NCI-H2196 treated with DMSO at 0.1 percent for 48 hours (cell line): Measurements from ENCODE around the gene IGFALS.

Experiments
- DNase-seq: peaks from one replicate; lab custom pipeline; 2025; ENCODE audit not compliant: unreplicated experiment; lab: John Stamatoyannopoulos, UW

The IGFALS gene

DNA sequence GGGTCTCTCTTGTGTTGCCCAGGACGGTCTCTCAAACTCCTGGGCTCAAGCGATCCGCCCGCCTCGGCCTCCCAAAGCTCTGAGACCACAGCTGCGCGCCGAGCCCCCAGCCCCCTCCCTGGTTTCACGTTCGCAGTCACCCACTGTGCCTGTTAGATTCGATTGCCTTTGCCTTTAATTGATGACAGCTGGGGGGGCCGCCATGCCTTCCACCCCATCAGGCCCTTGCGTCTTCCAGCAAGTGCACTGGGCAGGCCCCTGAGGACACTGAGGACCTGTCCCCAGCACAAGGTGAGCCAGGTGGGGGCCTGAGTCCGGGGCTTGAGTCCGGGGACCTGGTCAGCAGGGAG lies 3.3 kb downstream of the IGFALS start:
- no peak for DNase-seq

DNA sequence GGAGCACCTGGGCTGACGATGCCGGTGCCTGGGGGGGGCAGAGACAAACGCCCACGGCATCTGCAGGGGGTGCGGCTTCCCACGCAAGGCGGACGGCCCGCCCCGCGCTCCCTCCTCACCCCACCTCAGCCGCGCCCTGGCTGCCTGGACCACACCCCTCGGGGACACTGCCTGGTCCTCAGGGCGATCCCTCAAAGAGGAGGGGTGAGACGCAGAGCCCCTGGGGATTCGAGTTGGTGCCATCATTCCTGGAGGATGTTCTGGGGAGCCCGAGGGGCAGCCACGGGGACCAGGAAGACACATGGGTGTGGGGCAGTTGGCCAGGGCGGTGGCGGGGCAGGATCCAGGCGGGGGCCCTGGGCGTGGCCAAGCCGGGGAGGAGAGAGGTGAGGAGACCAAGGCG lies 3.9 kb downstream of the IGFALS start:
- DNase-seq: no peak

DNA sequence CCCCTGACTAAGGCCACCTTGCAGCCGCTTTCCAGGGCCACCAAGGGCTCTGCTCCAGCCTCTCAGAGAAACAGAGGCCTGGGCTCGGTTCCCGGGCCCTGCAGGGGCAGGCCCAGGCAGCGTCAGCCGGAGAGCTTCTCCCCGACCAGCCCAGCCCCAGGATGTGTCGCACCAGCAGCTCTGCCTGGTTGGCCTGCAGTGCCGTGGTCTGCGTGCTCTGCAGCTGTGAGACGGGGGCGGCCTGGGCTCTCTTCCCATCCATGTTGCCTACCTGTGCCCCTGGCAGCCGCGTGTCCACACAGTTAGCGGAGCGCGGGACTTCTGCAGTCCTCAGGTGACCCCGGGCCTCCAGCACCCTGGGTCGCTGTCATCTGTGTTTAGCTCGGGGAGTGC lies 4.8 kb downstream of the IGFALS start:
- DNase-seq: no peak

DNA sequence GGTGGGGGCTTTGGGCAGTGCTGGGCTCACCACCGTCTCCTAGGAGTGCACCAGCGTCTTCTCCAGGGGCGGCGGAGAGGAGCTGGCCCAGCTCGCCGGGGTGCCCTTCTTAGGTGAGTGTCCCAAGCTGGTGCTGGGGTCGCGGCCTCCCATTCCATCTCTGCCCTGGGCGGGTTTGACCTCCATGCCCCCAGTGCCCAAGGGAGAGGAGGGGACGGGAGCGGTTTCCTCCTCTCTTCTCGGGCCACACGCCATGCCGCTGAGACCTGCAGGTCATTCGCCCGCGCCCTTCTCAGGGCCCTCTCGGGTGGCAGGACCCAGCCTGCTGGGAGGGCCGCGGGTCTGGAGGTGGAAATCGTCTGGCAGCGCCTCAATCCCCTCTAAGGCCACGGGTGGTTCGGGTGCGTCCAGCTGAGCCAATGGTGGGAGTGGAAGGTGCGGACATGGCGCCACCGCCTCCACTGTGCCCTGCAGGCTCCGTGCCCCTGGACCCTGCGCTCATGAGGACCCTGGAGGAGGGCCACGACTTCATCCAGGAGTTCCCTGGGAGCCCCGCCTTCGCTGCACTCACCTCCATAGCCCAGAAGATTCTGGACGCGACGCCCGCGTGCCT lies 5.3 kb downstream of the IGFALS start:
- no peak for DNase-seq

DNA sequence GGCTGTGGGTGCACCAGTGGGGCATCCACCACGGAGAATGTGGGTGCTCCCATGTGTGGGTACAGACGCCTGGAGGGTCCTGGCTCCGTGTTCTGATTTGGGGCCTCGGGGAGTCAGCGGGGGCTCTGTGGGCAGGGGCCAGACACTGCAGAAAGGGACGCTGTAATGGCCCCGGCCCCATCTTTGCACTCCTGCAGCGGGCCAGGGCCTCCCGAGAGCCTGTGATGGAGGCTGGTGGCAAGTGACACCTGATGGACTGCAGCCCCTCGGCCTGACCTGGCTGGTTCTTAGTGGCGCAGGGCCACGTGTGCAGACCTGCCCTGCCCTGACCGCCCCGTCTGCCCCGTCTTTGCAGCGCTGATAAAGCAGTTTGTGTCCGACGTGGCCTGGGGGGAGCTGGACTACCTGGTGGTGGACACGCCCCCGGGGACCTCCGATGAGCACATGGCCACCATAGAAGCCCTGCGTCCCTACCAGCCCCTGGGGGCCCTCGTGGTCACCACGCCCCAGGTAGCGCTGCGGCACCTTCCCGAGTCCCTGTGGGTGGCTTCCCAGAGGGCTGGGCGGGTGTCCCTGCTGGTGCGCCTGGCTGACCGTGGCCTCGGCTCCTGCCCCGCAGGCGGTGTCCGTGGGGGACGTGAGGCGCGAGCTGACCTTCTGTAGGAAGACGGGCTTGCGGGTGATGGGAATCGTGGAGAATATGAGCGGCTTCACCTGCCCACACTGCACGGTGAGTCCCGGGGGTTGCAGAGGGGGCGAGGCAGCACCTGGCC lies 6.0 kb downstream of the IGFALS start:
- DNase-seq: no peak

DNA sequence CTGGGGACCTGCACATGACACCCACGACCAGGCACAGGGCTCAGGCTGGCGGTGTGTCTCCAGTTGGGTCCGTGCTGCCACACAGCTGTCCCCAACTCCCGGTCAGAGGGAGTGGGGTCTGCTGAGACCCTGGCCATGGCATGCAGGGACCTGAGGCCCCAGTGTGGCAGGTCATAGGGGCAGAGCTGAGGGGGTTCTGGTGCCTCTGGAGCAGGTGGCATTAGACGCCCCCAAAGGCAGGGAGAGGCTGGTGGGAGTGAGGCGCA lies 6.5 kb downstream of the IGFALS start:
- no peak for DNase-seq

DNA sequence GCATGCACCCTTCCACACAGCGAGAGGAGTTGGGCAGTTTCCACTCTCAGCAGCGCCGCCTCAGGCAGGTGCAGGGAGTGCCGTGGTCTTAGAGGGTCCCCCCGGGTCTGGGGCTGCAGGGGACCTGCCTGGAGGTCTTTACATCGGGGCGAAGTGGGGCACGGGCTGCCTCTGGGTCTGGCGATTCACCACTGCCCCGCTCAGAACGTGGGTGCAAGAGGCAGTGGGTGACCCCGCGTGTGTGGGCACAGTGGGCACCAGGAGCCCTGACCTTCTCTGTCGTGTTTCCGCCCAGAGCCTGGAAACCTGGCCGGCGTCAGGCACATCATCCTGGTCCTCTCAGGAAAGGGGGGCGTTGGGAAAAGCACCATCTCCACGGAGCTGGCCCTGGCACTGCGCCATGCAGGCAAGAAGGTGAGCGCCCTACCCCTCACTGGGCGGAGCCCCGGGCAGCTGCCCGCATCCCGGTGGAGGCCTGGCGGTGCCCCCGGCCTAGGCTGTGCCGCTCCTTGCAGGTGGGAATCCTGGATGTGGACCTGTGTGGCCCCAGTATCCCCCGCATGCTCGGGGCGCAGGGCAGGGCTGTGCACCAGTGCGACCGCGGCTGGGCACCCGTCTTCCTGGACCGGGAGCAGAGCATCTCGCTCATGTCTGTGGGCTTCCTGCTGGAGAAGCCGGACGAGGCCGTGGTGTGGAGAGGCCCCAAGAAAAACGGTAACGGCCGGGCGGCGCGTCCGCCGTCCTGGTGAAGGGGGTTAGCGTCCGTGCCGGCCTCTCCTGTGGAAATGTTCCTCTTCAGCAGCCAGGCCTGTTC lies 7.1 kb downstream of the IGFALS start:
- DNase-seq: no peak

DNA sequence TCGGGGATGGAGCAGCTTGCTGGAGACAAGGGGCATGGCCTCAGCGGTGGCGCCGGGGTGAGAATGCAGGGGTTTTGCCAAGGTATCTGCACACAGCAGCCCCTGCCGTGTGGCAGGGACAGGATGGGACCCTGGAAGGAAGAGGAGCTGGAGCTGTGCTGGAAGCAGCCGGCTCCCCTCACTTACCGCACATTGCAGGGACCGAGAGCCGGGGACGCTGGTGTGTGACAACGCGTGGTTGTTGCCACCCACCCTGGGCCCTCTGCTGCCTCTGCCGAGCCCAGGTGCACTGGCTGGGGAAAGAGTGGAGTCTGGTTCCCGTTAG lies 7.7 kb downstream of the IGFALS start:
- no peak for DNase-seq

DNA sequence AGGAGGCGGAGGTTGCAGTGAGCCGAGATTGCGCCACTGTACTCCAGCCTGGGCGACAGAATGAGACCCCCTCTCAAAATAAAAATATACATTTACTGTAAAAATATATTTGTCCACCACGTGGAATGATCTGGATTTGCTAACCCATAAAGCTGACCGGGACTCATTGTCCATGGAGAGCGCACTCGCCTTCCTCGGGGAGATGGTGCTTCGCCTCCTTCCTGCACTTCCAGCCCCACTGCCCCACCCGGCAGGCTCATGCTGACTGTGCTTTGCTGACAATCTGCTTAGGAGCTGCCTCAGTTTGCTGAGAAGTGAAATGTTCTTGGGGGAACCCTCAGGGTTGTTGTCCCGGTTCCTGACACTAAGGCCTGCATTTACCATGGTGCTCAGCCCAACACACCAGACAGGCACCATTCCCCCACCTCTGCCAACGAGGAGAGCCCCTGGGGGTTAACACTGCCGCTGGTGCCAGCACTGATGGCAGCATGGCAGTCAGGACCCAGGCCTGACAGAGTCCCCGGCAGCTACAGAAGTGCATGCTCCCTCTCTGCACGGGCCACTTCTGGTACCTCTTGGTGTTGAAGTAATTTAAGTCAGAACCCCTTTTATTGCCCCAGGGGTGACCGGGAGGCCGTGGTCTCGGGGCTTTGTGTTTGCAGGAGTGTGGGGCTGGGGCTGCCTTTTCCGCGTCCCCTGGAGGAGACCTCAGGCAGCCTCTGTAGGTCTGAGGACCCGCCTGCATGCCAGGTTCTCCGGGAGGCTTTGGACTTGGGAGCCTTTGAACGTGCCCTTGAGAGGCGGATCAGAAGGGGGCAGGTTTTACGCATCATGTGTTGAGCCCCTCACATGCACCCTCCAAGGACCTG lies 8.3 kb downstream of the IGFALS start:
- DNase-seq: no peak

DNA sequence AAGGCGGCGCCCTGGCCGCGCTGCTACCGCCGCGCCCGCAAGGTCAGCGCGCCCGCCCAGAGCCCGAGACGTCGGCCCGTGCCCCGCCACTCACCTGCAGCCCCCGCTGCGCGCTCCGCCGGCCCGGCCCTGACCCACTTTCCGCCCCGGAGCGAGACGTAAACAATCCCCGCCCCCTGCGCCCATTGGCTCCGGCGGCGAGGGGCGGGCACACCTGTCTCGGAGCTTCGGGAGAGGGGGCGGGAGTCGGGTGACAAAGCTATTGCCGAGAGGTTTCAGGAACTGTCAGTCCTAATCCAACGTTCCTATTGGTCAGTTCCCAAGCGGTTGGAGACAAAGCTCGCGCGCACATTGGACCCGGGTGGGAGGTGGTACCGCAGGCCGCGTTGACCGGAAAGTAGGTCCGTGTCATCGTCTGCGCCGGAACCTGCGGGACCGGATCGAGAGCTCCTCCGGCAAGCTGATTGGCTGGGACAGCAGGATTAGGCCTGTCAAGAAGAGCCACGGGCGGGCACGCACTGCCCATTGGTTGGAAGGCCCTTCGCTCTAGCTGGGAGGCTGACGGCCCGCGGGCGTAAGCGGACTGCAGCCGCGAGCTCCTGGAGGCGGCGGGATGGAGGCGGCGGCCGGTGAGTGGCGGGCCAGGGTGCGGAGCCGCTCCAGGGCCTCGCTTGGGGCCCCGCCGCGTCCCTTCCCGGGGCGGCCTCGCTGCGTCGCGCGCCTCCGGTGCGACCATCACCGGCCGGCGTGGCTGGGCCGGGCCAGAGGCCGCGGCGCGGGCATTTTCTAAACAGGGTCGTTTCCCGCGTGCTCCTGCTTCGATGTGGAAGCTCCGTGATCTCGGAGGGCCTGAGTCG lies 10.9 kb downstream of the IGFALS start, which contains the start of the genes NUBP2 and SPSB3:
TSS of gene NUBP2 (plus strand) at position 553 of the 857 bp plus-strand sequence. CDS start at position 614, 61 bp downstream.
TSS of gene SPSB3 (minus strand) at position 164 of the 857 bp plus-strand sequence. CDS start 1,088 bp downstream, outside the sequence.
- peak; percentile 99 for DNase-seq

DNA sequence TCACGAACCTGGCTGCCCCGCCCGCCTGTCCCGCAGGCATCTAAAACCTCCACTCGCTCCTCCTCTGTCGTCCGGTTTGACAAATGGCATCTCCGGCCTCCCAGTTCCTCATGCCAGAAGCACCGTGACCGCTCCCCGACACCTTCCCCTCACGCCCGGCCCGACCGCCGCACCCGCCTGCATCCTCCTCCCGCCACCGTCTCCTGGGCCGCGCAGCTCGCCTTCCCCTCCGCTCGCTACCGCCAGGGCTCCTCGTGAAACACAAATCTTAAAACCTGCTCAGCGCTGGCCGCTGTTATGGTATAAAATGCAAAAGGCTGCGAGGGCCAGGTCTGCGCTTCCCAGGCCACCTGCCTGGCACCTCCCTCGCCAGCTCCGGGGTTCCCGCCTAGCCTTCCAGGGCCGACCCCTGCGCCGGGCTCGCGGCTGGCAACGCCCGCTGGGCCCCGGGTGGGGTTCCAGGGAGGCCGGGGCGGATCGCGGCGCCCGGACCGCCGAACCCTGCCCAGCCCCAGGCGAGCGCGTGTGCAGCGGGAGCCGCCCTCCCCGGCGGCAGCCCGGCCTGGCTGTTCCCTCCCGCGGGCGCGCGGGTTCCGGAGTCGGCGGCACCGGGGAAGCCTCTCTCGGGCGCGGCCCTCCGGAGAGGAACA lies 11.6 kb downstream of the IGFALS start:
- DNase-seq: no peak

DNA sequence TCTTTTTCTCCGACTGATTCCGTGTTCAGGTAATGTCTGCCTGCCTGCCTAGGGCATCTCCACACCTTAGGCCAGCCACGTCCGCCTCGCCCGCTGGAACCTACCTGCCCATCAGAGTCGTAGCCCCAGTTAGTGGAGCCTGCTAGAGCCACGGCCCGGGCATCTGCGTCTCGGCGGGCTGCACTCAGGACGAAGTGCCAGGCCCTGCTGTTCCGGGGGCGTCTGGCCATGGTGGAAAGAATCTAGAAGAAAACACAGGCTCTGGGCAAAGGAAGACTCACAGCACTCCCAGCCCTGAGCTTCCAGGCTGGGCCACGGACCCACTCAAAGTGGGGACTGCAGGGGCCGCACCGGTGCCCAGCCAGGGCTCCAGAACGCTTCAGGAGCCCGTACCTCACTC lies 12.3 kb downstream of the IGFALS start:
- DNase-seq: no peak

DNA sequence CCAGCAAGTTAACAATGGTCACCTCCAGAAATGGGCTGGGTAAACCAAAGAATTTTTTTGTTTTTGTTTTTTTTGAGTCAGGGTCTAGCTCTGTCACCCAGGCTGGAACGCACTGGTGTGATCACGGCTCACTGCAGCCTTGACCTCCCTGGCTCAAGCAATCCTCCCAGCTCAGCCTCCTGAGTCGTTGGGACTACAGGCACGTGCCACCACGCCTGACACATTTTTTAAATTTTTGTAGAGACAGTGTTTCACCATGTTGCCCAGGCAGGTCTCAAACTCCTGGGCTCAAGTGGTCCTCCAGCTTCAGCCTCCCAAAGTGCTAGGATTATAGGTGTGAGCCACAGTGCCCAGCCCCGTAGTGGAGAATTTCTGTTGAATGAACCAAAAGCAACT lies 12.8 kb downstream of the IGFALS start:
- no peak for DNase-seq

DNA sequence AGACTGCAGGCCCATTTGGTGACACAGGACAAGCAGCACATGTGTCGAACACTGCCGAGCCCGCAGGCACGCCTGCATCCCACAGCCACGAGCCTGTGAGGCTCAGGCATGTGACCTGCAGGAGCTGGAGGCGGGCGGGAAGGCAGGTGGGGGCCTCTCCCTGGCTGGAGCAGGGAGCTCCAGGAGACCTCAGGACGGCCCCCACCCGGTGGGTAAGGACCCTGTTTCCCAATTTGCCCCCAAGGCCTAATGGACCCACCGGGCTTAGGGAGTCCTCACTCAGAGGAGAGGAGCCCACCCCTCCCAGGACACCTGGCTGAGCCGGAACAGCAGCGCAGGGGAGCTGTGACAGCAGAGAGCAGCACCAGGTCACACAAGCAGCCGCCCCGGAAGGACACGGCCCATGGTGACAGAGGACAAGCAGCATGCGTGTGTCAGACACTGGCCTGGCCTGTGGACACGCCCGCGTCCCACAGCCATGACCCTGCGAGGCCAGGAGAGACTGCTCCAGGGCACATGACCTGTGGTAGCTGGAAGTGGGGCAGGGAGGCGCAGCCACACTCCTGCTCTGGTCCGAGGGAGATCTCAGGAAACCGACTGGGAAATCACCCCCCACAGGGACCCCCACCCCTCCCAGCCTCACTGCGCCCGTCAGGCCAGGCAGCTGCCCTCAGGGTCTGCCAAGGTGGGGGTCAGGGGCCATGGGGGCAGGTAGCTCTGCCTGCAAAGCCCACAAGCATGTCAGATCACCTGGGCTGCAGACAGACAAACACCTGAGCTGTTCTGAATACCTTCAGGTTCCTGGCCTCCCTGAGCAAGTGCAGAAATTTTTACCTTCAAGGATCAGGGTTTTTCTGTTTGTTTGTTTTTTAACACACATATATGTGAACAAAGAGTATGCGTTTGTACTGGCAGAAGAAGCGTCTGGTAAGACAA lies 13.5 kb downstream of the IGFALS start:
- no peak for DNase-seq

DNA sequence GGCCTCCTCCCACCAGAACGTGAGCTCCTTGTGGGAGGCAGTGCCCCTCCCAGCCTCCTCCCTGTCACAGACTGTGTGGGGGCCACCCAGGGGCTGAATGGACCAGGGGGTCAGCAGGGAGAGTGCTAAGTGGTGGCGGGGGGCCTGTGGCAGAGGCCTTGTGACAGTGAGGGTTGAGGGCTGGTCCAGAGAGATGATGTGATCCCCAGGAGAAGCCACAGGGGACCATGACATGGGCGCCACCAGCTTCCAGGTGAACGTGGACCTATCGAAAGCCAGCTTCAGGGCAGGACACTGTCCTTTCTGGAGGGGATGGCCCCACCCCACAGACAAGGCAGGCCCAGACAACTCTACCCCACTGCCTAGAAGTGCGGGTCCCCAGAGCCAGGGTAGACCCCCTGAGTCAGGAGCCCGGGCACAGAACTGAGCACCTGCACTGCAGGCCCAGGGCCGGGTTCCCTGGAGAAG lies 14.2 kb downstream of the IGFALS start:
- no peak for DNase-seq

DNA sequence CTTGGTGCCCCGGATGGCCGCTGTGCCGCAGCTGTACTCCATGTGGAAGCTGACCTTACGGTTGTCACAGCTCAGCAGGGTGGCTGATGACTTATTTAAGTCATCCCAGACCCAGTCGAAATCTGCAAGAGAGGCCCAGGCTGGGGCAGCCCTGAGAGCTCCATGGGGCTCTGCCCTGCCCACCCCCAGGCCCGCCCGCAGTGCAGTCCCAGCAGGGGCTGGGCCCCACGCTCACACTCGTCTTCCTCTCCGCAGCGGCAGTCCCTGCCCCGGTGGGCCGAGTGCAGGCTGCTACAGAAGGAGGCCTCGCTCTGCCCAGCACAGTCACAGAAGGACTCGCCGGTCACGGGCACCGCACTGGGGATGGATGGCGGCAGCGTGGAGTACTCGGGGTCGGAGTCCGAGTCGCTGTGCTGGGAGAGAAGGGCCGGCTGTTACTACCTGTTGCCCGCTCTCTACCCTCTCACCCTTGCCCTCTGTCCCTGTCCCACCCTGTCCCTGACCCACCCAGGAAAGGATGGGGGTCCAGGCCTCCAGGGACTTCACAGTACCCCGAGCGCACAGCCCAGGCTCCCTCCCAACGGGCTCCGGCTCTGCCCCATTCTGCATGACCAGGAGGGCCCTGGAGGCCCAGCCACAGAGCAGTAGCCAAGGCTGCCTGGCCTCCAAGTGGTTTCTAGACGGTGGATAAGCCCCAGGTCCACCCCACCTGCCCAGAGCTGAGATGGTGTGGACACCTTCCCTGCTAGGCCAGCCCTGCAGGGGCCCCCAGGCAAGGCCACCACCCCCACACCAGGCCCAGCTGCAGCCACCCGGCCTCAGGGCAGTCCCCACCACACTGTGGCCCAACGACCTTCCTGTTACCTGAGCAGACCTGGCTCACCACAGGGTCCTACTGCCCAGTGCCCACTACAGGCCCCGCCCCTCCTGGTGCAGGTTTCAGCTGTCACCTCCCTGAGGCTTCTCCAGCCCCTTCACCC lies 15.0 kb downstream of the IGFALS start:
- no peak for DNase-seq

DNA sequence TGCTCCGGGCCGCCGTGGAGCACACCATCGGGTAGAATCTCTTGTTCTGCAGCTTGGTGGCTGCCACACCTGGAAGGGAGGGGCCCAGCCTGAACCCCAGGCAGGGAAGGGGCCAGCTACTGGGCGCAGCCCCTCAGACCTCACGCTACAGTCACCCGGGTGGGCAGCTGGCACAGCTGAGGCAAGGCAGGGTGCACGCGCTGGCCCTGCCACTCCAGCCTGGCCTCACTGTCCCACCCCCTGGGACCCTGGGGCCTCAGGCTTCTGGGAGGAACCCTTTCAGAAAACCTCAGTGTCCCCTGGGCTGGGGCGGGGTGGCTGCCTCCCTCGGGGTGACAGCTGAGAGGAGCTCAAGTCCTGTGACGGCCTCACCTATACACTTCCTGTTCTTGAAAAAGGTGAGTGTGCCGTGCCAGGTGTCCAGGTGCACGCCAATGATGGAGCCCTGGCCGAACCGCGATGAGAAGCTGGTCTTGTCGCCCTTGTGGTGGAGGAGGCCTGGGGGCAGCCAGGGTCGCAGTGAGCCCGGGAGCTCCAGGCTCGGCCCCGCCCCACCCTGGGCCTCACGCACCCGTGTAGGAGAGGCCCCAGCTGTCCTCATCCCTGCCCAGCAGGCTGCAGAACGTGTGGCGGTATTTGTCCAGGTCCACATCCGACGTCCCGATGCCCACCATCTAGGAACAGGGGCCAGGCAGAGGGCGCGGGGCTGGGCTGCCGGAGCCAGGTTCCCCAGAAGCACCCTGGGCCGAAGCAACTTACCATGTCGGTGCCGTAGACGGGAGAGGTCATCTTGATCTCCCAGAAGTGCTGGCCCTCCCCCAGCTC lies 15.9 kb downstream of the IGFALS start:
- no peak for DNase-seq
